Muscle of leg (tissue), 11 donors: ENCODE measurements around the gene PHEX. TPM values are rescaled to one million over a fixed set of nuclear protein-coding genes. Genes with fewer than 3 reads are reported as not detected.

Experiments used
- DNase-seq: peaks from one replicate; pipeline ENCODE4 v3.0.0; 2013
- H3K27ac ChIP-seq: one replicate; pipeline ENCODE4 v1.5.1; 2013; ENCODE audit warnings: mild to moderate bottlenecking, low read length, control low read depth
- H3K27me3 ChIP-seq: one replicate; pipeline ENCODE4 v1.6.1; 2013; ENCODE audit warnings: low read length; ENCODE audit not compliant: control insufficient read depth, insufficient read depth
- H3K36me3 ChIP-seq: one replicate; pipeline ENCODE4 v1.6.1; 2013; ENCODE audit warnings: low read length; ENCODE audit not compliant: control insufficient read depth, insufficient read depth
- H3K4me1 ChIP-seq: one replicate; pipeline ENCODE4 v1.6.1; 2013; ENCODE audit warnings: low read length; ENCODE audit not compliant: control insufficient read depth, insufficient read depth
- H3K4me3 ChIP-seq: one replicate; pipeline ENCODE4 v1.5.1; 2013; ENCODE audit warnings: low read length, control low read depth
- H3K9me3 ChIP-seq: replicated peaks from 2 replicates; pipeline ENCODE4 v1.6.1; 2013; ENCODE audit warnings: low read depth, low read length; ENCODE audit not compliant: control insufficient read depth
- WGBS: methylation state at CpG from one replicate; pipeline ENCODE4 v1.1.5; 2013; ENCODE audit warnings: missing lambda C conversion rate; ENCODE audit not compliant: insufficient coverage; 5-methylcytosine and 5-hydroxymethylcytosine counted together
- polyA plus RNA-seq, 8 donors: library from polyadenylated mRNA; unstranded; fragments of 120-200 nt; gene quantifications; one replicate each; pipeline versions ENCODE4 v1.2.1 to v1.2.3, GENCODE V29; 2013; ENCODE audit warnings: inconsistent platforms in 1 of 8, low replicate concordance in 1 of 8; ENCODE audit not compliant: insufficient read length in 8 of 8, insufficient read depth in 1 of 8
- total RNA-seq: library from RNA; stranded (reverse); fragments of 120-200 nt; gene quantifications from one replicate; pipeline ENCODE4 v1.2.4, GENCODE V29; 2013

The PHEX gene
- total and polyA plus RNA-seq, 9 donors = 1.9 to 5.3 (median 4.5) TPM

DNA sequence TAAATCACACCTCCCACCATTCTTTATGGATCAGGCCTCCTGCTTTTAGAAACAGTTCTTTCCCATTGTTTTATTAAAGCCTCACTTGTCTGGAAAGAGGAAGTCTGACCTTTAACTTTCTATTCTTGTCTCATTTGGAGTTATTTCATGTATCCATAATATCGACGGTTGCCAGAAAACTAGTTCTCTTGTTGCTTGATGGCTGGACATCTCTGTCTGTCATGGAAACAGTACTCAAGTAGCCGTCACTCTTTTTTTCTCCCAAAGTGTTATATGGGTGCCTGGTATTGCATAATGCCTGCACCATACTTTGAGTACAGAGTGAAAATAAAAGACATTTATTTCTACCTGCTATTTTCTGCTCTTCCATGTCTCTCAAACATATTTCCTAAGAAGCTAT is 61.4 kb downstream of the PHEX start:
- no CpG with 5 or more reads among the region's 3 CpGs for WGBS
- H3K4me3 ChIP-seq = no peak overlapping the region

DNA sequence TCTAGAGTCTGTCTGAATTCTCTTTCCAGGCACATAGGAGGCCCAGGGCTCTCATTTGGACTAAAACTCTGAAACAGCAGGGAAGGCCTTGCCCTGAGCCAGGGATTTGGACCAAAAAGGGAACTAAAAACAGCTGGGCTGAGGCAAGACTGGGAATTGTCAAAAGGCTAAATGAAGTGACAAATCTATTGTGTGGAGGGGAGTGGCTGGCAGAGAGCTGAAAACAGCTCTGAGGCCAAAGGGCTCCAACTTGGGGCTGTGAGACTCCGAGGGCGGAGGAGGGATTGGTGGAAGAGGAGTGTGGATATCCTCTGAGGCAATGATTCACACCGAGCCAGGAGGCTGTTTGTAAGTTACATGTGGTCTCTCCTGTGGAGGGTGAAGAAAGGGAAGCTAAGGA is 63.2 kb downstream of the PHEX start:
- H3K36me3 ChIP-seq = no peaks in the 10 kb centered on the region
- peaks cover 8% of the 10 kb centered on the region for H3K27me3 ChIP-seq
- peak overlapping the region; percentile 55 for H3K27ac ChIP-seq
- no peaks in the 10 kb centered on the region for H3K9me3 ChIP-seq
- peak; percentile 85 for DNase-seq
- peaks cover 7% of the 10 kb centered on the region for H3K4me1 ChIP-seq
- no peak overlapping the region for H3K4me3 ChIP-seq
- 9% methylated on average over 3 of the region's 3 CpGs for WGBS

More for the DNA sequence above, 61.4 kb downstream of the PHEX start:
- Histone ChIP-seq H3K4me1 (peaks cover 7% of the 10 kb centered on the region), H3K9me3 (no peaks in the 10 kb centered on the region), H3K27ac (no peak overlapping the region), H3K27me3 (peaks cover 8% of the 10 kb centered on the region), H3K36me3 (no peaks in the 10 kb centered on the region)
- peak; percentile 33 for DNase-seq

- H3K4me3 ChIP-seq = no peak overlapping the region
- DNase-seq = peak; percentile 59
- no peaks in the 10 kb centered on the region for H3K36me3 ChIP-seq
- peaks cover 8% of the 10 kb centered on the region for H3K27me3 ChIP-seq
- H3K27ac ChIP-seq = no peak overlapping the region
- WGBS = 85% methylated on average over 3 of the region's 4 CpGs
- no peaks in the 10 kb centered on the region for H3K9me3 ChIP-seq
- H3K4me1 ChIP-seq = peaks cover 7% of the 10 kb centered on the region
Observed at GRCh38 chrX:22095856-22096255, 63.7 kb downstream of the PHEX start.

DNA sequence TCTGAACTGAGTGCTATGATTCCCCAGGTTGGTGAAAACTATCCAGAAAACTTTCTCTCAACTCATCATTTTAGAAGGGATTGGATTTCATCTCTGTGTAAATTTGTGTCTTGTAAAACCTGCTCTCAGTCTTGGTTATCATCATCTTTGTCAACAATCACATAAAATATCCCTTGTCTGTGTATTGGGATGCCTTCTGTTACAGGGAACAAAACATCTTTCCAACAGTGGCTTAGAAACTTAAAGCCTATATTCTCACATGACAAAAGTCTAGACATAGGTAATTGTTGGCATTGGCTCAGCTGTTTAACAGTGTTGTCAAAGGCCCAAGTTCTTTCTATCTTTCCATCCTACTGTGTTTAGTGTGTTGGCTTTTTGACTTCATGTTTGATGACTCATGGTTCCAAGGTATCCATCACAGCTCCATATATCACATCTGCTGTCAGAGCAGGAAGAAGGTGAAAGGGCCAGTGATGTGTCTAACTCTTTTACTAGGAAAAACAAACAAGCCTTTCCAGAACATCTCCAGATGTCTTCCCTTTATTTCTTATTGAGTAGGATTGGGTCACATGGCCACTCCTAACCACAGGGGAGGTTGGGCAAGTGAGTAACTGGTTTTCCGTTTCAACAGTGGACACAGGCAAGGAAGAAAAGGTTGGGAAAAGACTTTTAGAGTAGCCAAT is 65.0 kb downstream of the PHEX start:
- Histone ChIP-seq H3K4me1 (peaks cover 7% of the 10 kb centered on the region), H3K27ac (no peak overlapping the region), H3K27me3 (peaks cover 5% of the 10 kb centered on the region), H3K4me3 (no peak overlapping the region), H3K36me3 (no peaks in the 10 kb centered on the region), H3K9me3 (no peaks in the 10 kb centered on the region)
- no CpG with 5 or more reads among the region's 1 CpG for WGBS
- peak; percentile 78 for DNase-seq

DNA sequence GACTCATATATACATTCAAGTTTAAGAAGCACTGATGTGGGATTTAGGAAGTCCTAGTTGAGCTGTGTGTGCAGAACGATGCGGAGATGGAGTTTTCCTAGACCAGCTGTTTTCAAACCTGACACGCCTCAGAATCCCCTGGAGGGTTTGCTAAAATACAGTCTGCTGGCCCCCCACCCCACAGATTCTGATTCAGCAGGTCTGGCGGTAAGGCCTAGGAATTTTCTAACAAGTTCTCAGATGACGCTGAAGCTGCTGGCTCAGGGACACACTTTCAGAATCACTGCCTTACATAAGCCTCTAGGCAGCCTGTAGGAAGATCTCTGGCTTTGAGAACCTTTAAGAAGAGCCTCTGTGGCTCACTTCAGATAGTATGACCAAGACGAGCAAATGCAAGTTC is 73.1 kb downstream of the PHEX start:
- Histone ChIP-seq H3K4me3 (no peak overlapping the region), H3K9me3 (peaks cover 4% of the 10 kb centered on the region), H3K4me1 (no peaks in the 10 kb centered on the region), H3K36me3 (no peaks in the 10 kb centered on the region), H3K27me3 (peaks cover 11% of the 10 kb centered on the region), H3K27ac (peak overlapping the region; percentile 63)
- DNase-seq = peak; percentile 96
- WGBS = 43% methylated on average over 5 of the region's 6 CpGs

GRCh38 chrX:22105971-22106370 is 73.8 kb downstream of the PHEX start:
- no peak for DNase-seq
- H3K4me3 ChIP-seq = no peak overlapping the region
- no peak overlapping the region for H3K27ac ChIP-seq
- peaks cover 14% of the 10 kb centered on the region for H3K27me3 ChIP-seq
- no CpG with 5 or more reads among the region's 2 CpGs for WGBS
- H3K9me3 ChIP-seq = peaks cover 4% of the 10 kb centered on the region
- no peaks in the 10 kb centered on the region for H3K4me1 ChIP-seq
- H3K36me3 ChIP-seq = no peaks in the 10 kb centered on the region

- WGBS = 60% methylated on average over 1 of the region's 1 CpG
- no peak overlapping the region for H3K27ac ChIP-seq
Observed at GRCh38 chrX:22109442-22109841, 77.3 kb downstream of the PHEX start.

DNA sequence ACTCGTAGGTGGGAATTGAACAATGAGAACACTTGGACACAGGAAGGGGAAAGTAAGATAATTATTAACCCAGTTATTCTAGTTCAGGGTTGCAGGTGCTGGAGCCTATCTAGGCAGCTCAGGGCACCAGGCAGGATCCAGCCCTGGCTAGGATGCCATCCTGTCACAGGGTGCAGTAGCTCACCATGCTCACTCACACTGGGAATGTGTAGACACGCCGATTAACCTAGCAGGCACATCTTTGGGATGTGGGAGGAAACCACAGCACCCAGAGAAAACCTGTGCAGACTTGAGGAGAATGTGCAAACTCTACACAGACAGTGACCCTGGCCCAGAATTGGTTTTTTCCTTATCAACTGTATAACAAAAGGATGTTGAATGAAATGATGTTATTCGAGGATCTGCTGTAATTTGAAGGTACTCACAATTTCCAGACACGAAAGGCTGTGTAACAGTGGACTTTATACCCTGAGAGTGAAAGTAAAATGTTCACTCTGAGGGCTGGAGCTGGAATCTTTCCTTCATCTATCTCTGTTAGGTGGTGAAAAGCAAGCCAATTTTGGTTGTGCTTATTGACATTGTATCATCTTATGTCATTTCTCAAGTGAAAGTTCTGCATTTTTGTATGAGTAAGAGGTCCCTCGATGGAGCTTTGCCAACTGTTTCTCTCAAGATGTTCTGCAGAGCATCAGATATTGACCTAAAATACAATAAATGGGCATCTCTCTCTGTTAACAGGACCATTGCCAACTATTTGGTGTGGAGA is 78.8 kb downstream of the PHEX start:
- WGBS = no CpG with 5 or more reads among the region's 6 CpGs
- Histone ChIP-seq H3K4me3 (no peak overlapping the region), H3K36me3 (no peaks in the 10 kb centered on the region), H3K27ac (no peak overlapping the region), H3K27me3 (peaks cover 14% of the 10 kb centered on the region), H3K9me3 (no peaks in the 10 kb centered on the region), H3K4me1 (no peaks in the 10 kb centered on the region)
- DNase-seq = peak; percentile 45

More at GRCh38 chrX:22109442-22109841, 77.3 kb downstream of the PHEX start:
- H3K4me1 ChIP-seq = no peaks in the 10 kb centered on the region
- H3K27me3 ChIP-seq = peaks cover 14% of the 10 kb centered on the region
- no peaks in the 10 kb centered on the region for H3K36me3 ChIP-seq
- no peak for DNase-seq
- H3K9me3 ChIP-seq = no peaks in the 10 kb centered on the region
- no peak overlapping the region for H3K4me3 ChIP-seq

DNA sequence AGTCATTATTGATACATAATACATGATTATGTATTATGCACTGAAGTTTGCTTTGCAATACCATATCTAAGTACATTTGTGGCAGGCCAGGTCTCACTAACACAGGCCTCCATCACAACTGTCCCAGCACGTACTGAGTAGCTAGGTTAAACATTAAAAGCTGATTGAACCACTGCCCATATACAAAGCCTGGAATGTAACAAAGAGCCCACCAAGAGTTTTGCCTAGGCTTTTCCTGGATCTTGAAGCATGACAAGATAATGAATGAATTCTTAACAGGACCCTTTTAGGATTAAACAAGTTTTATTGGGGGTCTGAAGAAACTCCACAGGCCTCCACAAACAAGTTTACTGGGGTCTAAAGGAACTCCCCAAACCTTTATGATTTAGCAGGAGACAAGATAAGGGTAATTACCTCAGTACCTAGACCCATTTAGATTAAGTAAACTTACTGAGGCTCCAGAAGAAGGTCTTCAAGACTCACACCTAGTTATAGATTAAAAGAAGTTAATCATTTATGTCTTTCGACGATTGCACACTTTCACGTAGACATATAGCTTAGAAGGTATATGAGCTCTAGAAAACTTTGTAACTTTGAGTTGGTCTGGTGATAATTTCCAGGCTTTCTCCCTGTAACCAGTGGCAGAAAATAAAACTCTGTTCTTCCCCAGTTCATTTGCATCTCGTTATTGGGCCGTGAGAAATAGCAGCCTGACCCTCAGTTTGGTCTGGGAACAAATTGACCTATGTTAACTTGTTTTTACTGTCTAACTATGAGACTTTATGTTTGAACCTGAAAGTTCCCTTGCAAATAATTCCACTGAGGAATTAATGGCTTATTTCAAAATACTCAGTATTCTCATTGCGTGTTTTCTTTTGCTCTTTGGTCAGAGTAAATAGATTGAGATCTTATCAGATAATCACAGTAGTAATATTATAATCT is 84.8 kb downstream of the PHEX start:
- no peaks in the 10 kb centered on the region for H3K4me1 ChIP-seq
- no peak for DNase-seq
- peaks cover 13% of the 10 kb centered on the region for H3K27me3 ChIP-seq
- H3K36me3 ChIP-seq = no peaks in the 10 kb centered on the region
- H3K4me3 ChIP-seq = no peak overlapping the region
- WGBS = no CpG with 5 or more reads among the region's 7 CpGs
- no peaks in the 10 kb centered on the region for H3K9me3 ChIP-seq
- no peak overlapping the region for H3K27ac ChIP-seq

- H3K27me3 ChIP-seq = peaks cover 10% of the 10 kb centered on the region
- no peaks in the 10 kb centered on the region for H3K9me3 ChIP-seq
- no peaks in the 10 kb centered on the region for H3K4me1 ChIP-seq
- H3K27ac ChIP-seq = no peak overlapping the region
- no peak overlapping the region for H3K4me3 ChIP-seq
- no CpG with 5 or more reads among the region's 2 CpGs for WGBS
- H3K36me3 ChIP-seq = no peaks in the 10 kb centered on the region
- DNase-seq = no peak
Observed at GRCh38 chrX:22117633-22118032, 85.5 kb downstream of the PHEX start.
